ENCODE measurements around the gene SRD5A1.

- no peak for TF ChIP-seq CTCF (conservative IDR thresholded peaks at IDR 0.05; ENCODE audit: low read length)
- TF ChIP-seq EZH2phosphoT487 (IDR thresholded peaks at IDR 0.05; ENCODE audit: borderline replicate concordance, low read depth, low read length) = no peak
Measured at GRCh38 chr5:6703806-6704205, 70.6 kb downstream of the SRD5A1 start.

All from OCI-LY7 (cell line).